ENCODE measurements around the gene WNT7B. TPM values are rescaled to one million over a fixed set of nuclear protein-coding genes. Genes with fewer than 3 reads are reported as not detected.

WNT7B gene
- total and polyA plus RNA-seq, 10 donors = not detected

GRCh38 chr22:45887202-45888131 is 89.5 kb downstream of the WNT7B start:
- Histone ChIP-seq H3K9me3 (no peaks in the 10 kb centered on the region), H3K36me3 (no peaks in the 10 kb centered on the region), H3K4me1 (no peaks in the 10 kb centered on the region), H3K4me3 (no peak overlapping the region), H3K27ac (no peak overlapping the region), H3K27me3 (replicated peaks in 1 of 7) (peaks cover 0 to 91% (median 57%) of the 10 kb centered on the region in 7 donors)
- intact Hi-C loops (cut with DNase I; ENCODE audit: low total_unique reads) = no loop called here
- DNase-seq = peak; percentile 60
- TF ChIP-seq, protein P1, sequence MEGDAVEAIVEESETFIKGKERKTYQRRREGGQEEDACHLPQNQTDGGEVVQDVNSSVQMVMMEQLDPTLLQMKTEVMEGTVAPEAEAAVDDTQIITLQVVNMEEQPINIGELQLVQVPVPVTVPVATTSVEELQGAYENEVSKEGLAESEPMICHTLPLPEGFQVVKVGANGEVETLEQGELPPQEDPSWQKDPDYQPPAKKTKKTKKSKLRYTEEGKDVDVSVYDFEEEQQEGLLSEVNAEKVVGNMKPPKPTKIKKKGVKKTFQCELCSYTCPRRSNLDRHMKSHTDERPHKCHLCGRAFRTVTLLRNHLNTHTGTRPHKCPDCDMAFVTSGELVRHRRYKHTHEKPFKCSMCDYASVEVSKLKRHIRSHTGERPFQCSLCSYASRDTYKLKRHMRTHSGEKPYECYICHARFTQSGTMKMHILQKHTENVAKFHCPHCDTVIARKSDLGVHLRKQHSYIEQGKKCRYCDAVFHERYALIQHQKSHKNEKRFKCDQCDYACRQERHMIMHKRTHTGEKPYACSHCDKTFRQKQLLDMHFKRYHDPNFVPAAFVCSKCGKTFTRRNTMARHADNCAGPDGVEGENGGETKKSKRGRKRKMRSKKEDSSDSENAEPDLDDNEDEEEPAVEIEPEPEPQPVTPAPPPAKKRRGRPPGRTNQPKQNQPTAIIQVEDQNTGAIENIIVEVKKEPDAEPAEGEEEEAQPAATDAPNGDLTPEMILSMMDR (IDR thresholded peaks at IDR 0.05 in 8 of 11, conservative IDR thresholded peaks at IDR 0.05 in 3 of 11) = no peak
- TF ChIP-seq POLR2A (IDR thresholded peaks at IDR 0.05) (no peak), POLR2AphosphoS5 (IDR thresholded peaks at IDR 0.05) (no peak)
- WGBS, 5 donors = 83 to 89% (median 85%) methylated on average over 20 to 22 of the region's 22 CpGs

DNA sequence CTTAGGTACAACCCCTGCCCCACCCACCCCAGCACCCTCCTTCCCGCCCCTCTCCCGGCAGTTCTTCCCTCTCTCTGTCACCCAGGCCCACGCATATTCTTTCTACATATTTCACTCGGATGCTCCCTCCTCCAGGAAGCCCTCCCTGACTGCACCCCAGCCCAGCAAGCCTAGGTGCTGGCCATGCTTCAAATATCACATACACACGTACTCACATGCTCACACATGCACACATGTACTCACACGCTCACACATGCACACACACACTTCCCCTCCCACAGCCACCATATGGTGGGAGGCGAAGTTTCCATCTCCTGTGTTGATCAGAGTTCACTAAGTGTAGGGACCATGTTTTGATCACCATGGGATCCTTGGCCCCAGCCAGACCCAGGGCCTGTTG is 90.4 kb downstream of the WNT7B start:
- Histone ChIP-seq H3K27ac (no peak overlapping the region), H3K9me3 (no peaks in the 10 kb centered on the region), H3K27me3 (replicated peaks in 1 of 7) (peaks cover 0 to 91% (median 57%) of the 10 kb centered on the region in 7 donors), H3K36me3 (no peaks in the 10 kb centered on the region), H3K4me3 (no peak overlapping the region), H3K4me1 (no peaks in the 10 kb centered on the region)
- WGBS, 5 donors = 86 to 93% (median 89%) methylated on average over 5 to 7 of the region's 7 CpGs
- intact Hi-C loops (cut with DNase I; ENCODE audit: low total_unique reads) = no loop called here
- peak; percentile 21 for DNase-seq
- TF ChIP-seq, protein P1 (IDR thresholded peaks at IDR 0.05 in 8 of 11, conservative IDR thresholded peaks at IDR 0.05 in 3 of 11) = no peak
- TF ChIP-seq POLR2AphosphoS5 (IDR thresholded peaks at IDR 0.05) (no peak), POLR2A (IDR thresholded peaks at IDR 0.05) (no peak)

DNA sequence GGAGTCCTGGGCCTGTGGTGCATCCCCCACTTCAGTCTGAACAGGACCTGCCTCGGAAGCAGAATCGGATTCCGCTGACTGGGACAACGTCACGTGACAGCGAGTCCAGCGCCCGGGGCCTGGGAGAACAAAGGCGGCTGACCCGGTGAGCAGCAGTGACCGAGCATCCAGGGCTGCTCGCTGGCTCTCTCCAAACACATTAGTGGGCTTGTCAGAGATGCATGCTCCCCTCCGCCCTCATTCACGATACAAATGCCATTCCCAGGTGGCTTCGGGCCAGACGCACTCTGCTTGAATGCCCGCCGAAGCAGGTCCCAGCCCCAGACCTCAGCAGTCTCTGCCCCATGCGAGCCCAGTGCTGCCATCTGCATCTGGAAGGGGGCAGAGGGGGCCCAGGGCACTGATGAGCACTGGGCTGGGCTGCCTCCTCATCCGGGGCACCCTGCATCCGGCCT is 91.0 kb downstream of the WNT7B start:
- Histone ChIP-seq H3K4me1 (peaks cover 0 to 3% (median under 1%) of the 10 kb centered on the region in 6 donors), H3K36me3 (no peaks in the 10 kb centered on the region), H3K9me3 (no peaks in the 10 kb centered on the region), H3K4me3 (no peak overlapping the region), H3K27me3 (replicated peaks in 1 of 7) (peaks cover 0 to 91% (median 60%) of the 10 kb centered on the region in 7 donors), H3K27ac (no peak overlapping the region)
- 67 to 82% (median 78%) methylated on average over 9 to 21 of the region's 21 CpGs for WGBS, 5 donors
- peak; percentile 67 for DNase-seq
- intact Hi-C loops (cut with DNase I; ENCODE audit: low total_unique reads) = no loop called here
- TF ChIP-seq, protein P1 (IDR thresholded peaks at IDR 0.05 in 8 of 11, conservative IDR thresholded peaks at IDR 0.05 in 3 of 11) = no peak
- TF ChIP-seq POLR2A (IDR thresholded peaks at IDR 0.05) = no peak

GRCh38 chr22:45885171-45885840 is 91.7 kb downstream of the WNT7B start:
- Histone ChIP-seq H3K27ac (no peak overlapping the region), H3K27me3 (replicated peaks in 1 of 7) (peaks cover 0 to 94% (median 67%) of the 10 kb centered on the region in 7 donors), H3K36me3 (no peaks in the 10 kb centered on the region), H3K4me3 (no peak overlapping the region), H3K9me3 (no peaks in the 10 kb centered on the region), H3K4me1 (peaks cover 0 to 9% (median 3%) of the 10 kb centered on the region in 6 donors)
- WGBS, 5 donors = 72 to 89% (median 79%) methylated on average over 13 to 16 of the region's 16 CpGs
- peak; percentile 47 for DNase-seq
- intact Hi-C loops (cut with DNase I; ENCODE audit: low total_unique reads) = no loop called here
- TF ChIP-seq POLR2A (IDR thresholded peaks at IDR 0.05) (no peak), POLR2AphosphoS5 (IDR thresholded peaks at IDR 0.05) (no peak)
- TF ChIP-seq, protein P1 (IDR thresholded peaks at IDR 0.05 in 8 of 11, conservative IDR thresholded peaks at IDR 0.05 in 3 of 11) = no peak

Data from spleen (tissue), 11 donors.